Measurements from ENCODE around the gene GUCY2F.

GRCh38 chrX:109350051-109350450 is 131.8 kb downstream of the GUCY2F start:
- TF ChIP-seq CTCF (conservative IDR thresholded peaks at IDR 0.05 in 1 of 2, IDR thresholded peaks at IDR 0.05 in 1 of 2; ENCODE audit: low read depth in 1 of 2, low read length in 2 of 2) (no peak), EZH2 (IDR thresholded peaks at IDR 0.05; ENCODE audit: low read length, missing control alignments) (no peak)
